Stimulated activated CD8-positive, alpha-beta memory T cell treated with anti-CD3 and anti-CD28 coated beads, Interleukin-12 subunit alpha, Interleukin-12 subunit beta, amount 100 ng/mL, for 24 hours (primary cell): ENCODE measurements around the gene IQCK.
"Not testable (repeated sequence)": the region's sequence is repeated elsewhere in the genome, so short reads cannot be mapped to it uniquely, and the experiment has no call there.

Experiments used
- DNase-seq: peaks from one replicate; pipeline ENCODE4 v3.0.0-alpha.2; 2020; ENCODE audit errors: extremely low read depth

IQCK gene

DNA sequence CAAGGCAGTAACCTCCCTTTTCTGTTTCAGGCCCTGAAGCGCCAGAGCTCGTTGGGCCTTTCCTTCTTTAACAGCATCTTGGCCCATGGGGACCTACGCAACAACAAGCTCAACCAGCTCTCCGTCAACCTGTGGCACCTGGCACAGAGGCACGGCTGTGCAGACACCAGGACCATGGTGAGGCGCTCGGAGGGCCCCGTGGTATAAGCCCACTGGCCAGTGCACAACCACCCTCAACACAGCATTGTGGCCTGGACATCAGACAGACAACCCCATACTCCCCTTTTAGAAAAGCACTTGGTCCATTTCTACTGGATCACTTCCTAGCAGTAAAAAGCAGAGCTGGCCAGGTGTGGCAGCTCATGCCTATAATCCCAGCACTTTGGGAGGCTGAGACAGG lies 18.6 kb upstream of the IQCK start:
- no peak for DNase-seq

DNA sequence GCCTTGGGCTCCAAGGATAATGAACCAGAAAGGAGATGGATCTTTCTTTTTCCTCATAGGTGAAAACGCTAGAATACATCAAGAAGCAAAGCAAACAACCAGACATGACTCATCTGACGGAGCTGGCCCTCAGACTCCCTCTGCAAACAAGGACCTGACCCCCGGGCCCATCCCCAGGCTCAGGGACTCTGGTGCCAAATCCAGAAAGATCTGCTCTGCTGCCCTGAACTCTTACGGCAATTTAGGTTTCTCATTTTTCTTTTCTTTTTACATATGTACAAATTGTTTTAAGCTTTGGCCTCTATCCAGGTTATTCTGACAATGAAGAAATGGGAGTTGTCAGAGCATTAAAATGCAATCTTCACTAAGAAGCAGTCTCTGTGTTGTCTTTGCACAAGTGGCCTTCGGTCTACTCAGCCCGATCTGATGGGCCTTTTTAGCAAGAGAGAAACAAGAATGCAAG lies 17.7 kb upstream of the IQCK start:
- no peak for DNase-seq

DNA sequence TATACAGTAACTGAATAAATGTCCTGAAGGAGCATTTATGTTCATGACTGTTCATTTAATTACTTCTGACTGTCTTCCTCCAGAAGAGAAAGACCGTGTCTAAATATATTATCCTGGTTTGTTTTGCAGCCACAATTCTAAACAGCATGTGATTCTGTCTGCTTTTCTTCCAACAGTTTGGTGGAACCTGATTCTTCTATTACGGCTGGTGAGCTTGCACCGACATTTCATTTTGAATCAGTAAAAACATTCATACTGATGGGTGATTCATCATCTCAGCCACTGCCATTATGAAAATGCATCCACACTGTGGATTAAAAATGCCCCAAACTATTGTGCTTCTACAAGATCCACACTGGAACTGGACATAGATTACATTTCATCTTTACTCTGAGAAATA lies 17.0 kb upstream of the IQCK start:
- DNase-seq: no peak

DNA sequence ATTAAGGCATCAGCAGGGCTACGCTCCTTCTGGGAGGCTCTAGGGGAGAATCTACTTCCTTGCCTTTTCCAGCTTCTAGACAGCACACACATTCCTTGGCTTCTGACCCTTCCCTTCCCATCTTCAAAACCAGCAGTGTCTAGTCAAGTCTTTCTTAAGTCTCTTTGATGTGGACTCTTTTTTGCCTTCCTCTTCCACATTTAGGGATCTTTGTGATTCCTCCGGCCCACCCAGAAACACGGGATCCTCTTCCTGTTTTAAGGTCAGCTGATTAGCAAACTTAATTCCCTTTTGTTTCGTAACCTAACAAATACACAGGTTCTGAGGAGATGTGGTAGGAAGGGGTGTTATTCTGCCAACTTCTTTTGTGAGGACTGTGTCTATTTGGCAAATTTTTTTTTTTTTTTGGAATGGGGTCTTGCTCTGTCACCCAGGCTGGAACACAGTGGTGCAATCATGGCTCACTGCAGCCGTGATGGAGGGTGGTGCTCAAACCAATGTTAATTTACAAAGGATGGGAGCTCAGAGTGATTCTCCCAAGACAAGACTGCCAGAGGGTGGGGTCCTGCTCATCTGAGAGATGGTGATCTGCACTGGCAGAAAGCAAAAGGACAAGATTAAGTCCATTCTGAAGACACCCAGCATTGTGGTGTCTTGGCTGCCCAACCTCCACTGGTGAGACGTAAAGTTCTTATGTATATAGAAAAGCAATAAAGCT lies 14.7 kb upstream of the IQCK start:
- DNase-seq: no peak

DNA sequence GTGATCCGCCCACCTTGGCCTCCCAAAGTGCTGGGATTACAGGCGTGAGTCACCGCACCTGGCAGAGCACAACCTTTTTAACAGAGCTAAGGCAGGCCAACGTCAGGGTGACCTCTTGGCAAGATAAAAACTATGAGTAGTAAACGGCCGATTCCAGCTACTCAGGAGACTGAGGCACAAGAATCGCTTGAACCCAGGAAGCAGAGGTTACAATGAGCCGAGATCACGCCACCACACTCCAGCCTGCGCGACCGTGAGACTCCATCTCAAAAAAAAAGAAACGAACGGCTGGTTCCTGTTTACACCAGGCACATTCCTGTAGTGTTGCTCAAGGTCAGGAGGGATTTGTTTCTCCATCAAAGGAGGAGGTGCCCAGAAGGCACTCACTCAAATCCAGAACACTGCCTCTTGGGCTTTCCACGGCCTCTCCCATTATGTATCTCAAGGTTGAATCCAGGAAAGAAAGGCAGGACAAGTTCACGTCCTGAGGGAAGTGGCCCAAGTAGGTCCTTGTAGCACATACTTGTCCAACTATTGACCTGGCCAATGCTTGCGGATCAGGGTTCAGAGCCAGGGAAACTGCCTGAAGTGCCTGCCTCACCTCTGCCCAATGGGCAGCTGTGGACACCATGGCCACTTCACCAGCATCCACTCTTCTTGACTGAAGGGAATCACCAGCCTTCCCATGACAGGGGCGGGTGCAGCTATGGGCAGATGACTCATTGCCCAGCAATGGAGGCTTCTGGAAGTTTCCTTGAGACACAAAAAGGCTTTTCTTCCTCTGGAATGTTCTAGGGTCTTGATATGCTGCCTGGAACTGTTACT lies 13.5 kb upstream of the IQCK start:
- DNase-seq: no peak

DNA sequence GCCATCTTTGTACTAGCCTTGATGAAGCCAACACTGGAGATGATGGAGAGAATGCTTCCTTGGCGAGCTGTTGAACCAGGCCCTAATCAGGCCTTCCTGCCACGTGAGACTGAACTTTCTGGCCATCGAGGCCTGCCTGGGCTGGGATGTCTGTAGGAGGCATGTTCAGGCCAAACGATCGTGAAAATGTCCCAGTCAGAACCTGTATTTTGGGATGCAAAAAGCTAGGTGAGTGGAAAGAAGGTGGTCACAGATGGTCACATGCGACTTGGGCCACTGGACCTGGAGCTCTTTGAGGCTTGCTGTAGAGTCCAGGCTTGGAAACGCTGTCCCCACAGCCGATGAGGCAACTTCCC lies 12.9 kb upstream of the IQCK start:
- DNase-seq: no peak

DNA sequence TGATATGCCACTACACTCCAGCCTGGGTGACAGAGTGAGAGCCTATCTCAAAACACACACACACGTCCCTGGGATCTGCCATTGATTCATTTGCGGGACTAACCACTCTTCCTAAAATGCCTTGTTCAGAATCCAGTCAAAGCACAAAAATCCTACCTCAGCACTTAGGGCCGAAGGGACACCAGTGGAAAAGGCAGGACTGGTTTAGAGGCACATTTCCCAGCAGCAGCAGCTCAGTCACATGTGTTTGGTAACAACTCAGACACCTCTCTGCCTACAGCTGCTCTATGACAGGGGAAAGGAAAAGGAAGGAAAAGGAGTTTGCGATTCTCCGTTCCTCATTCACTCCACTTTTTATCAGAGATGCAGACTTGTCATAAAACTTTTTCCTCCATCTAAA lies 12.2 kb upstream of the IQCK start:
- DNase-seq: no peak

DNA sequence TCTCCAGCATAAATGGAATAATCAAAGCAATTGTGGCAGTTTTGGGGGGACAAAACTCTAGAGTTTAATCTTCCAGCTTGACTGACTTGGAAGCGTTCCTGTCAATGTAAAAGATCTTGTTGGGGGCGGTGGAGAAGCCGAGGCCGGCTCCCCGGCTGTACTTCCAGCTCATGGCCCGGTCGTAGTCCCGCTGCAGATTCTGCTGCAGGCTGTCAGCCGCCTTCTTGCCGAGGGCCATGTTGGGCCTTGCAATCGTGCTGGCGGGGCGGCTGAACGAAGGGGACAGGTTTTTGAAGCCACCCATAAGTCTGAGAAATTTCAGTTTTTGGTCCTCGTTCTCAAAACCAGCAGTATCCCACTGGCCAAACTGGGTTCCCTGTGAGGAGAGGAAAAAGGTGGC lies 11.2 kb upstream of the IQCK start:
- no peak for DNase-seq

DNA sequence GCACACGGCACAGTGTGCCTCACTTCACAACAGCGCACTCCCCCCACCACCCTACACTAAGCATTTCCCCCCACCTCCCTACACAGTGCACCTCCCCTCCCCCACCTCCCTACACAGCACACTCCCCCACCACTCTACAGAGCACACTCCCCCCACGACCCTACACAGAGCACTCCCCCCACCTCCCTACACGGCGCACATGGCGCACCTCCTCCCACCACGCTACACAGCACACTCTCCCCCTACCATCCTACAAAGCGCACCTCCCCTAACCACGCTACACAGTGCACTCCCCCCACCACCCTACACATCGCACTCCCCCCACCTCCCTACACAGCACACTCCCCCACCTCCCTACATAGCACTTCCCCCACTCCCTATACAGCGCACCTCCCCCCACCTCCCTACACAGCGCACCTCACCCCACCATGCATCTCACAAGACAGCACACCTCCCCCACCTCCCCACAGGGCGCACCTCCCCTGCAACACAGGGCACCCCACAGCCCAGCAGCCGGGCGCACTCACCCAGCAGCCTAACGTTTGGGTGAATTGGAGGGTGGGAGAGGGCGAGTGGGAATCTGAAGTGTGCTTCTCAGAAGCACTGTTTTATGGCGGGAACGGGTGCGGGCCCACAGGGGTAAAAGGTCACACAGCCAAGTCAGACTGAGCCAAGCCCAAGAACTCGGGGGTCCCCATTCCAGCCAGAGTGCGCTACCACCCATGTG lies 10.3 kb upstream of the IQCK start:
- DNase-seq: no peak

DNA sequence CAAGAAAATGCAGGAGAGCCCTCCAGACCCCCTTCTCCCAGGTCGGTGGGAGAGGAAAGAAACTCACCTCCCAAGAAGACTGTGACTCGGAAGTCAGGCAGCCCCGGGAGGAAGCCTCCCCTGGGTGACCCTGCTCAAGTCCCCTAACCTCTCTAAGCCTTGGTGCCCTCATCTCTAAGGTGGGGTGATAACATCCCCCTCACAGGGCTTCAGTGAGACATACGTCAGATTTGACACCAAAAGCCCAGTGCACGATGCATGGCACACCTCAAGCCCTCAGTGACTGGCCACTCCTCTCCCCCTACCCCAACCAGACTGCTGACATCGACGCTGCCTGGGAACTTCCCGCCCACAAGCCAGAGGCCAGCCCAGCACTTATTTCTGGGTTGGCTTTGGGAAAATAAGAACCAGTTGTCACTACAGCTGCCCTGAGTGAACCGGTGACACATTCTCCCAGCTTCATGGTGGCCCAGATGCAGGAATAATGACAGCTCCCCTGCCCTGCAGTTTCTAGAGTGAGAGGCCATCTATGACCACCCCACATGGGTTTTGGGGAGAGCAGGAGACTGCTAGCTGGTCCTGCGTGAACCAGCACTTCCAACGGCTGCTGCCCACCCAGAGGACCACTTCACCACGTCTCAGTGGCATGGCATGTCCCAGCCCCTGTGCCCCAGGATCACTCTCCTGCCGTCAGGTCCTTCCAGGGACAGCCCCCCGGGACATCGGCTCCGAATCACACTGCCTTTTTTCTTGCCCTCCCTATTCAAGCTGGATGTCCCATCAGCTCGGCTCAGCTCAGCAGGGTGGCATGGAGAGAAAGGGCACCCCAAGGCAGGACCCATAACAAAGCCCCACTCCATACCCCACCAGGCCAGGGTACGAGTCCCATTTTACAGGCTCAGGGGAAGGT lies 9.5 kb upstream of the IQCK start:
- no peak for DNase-seq

DNA sequence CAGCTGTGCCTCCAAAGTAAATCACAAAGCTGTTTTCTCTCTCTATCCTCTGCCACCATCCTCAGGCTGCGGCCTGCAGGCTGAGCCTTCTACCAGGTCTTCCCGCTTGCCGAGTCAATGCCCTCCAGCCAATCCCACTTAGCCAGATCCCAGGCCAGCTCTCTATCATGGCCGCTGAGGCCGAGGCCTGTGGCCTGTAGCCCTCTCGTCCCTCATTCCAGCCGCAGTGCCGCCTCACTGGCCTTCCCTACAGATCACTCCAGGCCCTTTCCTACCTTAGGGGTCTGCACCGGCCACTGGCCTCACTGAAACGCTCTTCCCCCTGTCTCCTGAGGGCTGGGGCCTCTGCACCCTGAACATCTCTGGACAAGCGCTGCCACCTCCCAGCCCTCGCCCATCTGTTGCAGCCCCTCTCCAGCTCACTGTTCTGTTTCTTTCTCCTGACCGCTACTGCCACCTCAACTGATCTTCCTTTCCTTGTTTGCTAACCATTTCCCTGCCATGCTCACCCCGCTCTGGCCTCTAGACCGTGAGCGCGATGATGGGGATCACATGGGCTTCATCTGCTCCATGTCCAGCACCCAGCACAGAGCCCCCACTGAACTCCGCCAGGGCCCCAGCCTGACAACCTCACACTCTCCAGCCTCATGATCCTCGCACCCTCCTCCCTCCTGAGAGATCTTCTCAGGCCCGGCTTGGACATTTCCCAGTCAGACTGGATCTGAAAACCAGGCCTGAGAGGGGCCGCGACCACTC lies 8.5 kb upstream of the IQCK start:
- no peak for DNase-seq

DNA sequence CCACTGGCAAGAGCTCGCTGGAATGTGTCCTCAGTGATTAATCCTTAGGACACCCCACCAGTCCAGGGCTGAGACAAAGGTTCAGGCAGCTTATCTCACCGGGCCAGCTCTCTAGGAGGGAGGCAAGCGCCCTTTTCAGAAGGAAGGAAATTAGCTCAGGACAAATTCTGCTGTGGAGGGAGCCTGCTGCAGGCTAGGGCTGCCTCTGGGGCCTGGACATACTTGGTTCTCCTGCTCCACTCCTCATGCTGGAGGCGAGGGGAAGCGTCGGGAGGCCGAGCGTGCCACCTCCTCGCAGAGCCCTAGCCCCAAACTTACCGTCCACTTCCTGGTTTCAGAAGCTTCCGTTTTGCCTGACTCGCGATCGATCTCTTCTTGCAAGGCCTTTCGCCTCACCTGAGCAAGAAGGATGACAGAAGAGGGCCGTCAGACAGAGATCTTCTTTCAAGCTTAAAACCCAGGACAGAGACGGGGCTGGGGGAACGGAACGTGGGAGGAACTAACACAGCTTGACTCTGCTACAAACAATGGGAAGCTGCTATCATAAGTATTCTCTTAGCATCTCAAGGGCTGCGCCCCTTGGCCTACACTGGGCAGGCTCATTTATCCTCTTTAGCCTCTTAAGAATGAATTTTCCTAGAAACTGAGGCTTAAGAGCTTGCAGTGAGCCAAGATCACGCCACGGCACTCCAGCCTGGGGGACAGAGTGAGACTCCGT lies 7.7 kb upstream of the IQCK start:
- no peak for DNase-seq

DNA sequence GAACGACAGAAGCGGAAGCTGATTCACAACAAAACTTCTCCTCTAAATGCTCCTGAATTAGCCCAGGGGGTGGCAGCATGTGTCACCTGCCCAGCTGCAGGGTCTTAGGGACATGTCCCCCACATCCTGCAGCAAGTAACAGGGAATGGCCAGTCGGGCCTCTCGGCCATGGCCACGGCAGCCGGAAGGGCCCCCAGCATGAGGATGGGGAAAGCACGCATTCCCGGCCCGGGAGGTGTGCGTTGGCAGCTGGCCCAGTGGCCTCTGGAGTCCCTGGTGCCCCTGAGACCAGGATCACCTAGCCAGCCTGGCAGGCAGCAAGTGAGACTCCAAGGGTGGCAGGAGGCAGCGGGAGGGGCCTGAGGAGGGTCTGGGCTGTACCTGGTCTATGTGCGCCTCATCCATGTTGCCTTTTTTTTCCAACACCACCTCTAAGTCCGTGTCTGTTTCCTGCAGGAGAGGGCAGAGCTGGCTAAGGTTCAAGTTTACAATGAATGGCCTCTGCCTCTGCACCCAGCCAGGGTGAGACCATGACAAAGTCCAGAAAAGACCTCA lies 7.0 kb upstream of the IQCK start:
- DNase-seq: no peak

DNA sequence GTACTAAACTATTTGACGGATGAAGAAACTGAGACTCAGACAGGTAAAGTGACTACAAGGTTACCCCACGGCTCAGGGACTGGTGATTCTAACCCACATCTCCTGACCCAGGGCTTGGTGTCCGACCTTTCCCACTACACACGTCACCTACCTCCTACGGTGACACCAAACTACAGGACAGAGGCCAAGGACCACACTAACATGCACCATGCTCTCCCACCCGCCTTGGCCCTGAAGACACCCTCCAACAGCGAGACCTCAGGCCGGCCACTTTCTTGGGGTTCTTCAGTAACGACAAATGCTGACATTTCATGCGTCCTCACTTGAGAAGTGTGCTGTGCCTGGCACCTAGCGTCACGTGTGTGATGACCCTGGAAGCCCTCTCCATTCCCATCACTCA lies 6.4 kb upstream of the IQCK start:
- DNase-seq: no peak

DNA sequence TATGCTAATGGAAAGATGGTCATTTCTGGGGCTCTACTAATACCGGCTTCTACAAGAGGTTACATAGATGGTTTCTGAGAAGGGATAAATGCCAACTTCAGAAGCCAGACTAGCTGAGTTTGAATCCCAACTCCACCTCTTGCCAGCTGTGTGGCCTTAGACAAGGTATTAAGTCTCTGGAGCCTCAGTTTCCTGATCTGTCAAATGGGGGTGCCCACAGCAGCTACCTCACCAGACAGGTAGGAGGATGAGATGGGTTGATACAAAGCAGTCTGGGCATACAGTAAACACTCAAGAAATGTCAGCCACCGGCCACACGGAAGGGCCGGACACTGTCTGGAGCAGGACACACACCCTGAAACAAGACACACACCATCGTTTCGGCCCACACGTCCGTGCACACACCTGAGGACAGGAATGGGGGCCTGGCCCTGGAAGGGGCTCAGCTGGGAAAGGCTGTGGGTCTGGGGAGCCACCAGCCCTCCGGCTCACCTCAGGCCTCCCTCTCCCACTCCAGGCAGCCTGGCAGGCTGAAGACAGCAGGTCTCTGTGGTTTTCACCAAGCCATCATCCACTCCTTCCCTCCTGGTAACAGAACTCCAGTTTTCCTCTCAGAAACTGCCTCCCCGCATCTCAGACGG lies 5.5 kb upstream of the IQCK start:
- DNase-seq: no peak

DNA sequence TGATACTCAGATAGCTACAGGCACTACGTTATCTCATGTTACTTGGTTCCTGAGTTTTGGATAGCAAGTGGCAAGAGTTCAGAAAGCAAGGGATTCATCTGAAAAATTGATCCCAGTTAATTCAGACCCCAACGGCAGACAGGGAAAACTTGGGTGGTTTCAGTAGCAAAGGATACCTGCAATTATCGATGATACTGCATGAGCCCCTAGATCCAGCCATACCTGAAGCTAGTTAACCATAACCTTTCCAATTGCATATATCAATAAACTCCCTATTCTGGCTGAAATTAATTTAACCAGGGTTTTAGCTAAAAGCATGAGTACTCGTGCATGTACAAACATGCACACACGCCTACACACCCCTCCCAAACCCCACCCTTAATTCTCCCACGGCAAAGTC lies 4.4 kb upstream of the IQCK start:
- DNase-seq: no peak

DNA sequence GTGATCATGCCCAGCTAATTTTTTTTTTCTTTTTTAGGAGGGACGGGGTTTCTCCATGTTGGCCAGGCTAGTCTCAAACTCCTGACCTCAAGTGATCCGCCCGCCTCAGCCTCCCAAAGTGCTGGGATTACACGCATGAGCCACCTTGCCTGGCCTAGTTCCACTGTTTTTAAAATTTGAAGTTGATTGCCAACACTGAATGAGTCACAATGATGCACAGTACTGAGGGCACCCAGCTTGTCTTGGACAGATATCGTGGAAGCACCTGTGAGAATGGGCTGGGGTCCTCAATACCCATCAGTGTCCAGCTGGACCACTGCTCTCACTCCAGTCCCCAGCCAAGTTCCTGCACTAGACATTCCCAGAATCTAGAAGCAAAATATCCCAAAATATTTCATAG lies 2.5 kb upstream of the IQCK start:
- DNase-seq: no peak

DNA sequence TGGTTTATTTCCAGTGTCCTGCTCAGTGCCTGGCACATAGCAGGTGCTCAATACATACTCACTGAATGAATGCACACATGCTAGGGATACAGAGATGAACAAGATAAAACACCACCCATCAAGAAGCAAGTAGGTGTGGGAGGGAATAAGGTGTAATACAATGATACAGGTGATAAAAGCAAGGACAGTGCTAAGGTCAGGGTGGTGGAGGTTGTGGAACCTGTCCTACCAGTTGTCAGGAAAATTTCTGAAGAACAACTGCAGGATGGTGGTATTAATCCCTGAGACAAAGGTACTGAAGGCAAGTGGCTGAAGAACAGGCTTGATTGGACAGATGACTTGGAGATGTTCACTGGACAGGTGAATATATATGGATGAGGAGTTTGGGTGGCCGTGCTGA lies 1.9 kb upstream of the IQCK start:
- no peak for DNase-seq

DNA sequence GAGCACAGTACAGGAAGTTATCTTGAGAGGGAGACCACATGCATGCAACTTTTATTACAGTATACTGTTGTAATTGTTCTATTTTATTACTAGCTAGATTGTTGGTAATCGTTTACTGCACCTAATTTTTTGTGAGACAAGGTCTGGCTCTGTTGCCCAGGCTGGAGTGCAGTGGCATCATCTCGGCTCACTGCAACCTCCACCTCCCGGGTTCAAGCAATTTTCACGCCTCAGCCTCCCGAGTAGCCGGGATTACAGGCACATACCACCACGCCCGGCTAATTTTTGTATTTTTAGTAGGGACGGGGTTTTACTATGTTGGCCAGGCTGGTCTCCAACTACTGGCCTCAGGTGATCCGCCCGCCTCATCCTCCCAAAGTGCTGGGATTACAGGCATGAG lies 1.3 kb upstream of the IQCK start:
- not testable (repeated sequence) for DNase-seq

DNA sequence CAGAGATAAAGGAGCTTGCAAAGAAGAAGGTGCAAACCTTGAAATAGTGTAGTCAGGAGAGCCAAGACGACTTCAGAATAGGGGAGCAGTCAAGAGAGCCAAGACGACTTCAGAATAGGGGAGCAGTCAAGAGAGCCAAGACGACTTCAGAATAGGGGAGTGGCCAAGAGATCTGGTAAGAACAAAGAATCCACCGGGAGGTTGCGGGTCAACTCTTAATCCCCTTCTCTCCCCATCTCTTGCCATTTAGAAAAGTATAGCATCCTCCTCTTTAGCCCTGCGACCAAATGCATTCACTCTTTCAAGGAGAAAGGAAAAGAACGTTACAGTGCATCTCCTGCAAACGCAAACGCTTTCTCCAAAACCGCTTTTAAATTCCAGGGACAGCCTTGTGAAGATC lies 757 bp upstream of the IQCK start:
- no peak for DNase-seq
